ENCODE results near the gene CBL. TPM values are rescaled to one million over a fixed set of nuclear protein-coding genes. Genes with fewer than 3 reads are reported as not detected.
A peak's percentile ranks its signal among the peaks of the same experiment; 100 is the strongest.

The CBL gene
- total RNA-seq, 1 donor from 2014 or later: 31.1 TPM

GRCh38 chr11:119351232-119351631, 145.1 kb downstream of the CBL start:
- intact Hi-C loops (cut with DNase I): no loop called here

GRCh38 chr11:119352857-119353260, 146.7 kb downstream of the CBL start:
- intact Hi-C loops (cut with DNase I): no loop called here
- DNase-seq (ENCODE audit: low spot score) (no peak), ATAC-seq (no peak)

More at GRCh38 chr11:119351232-119351631, 145.1 kb downstream of the CBL start:
- no peak for DNase-seq (ENCODE audit: low spot score)
- no peak for ATAC-seq

GRCh38 chr11:119355091-119355843, 149.1 kb downstream of the CBL start:
- intact Hi-C loops (cut with DNase I): no loop called here
- no peak for ATAC-seq
- no peak for DNase-seq (ENCODE audit: low spot score)

- intact Hi-C loops (cut with DNase I): no loop called here
- ATAC-seq (peak; percentile 91), DNase-seq (ENCODE audit: low spot score) (peak; percentile 91)
Measured at GRCh38 chr11:119356349-119357031, 150.4 kb downstream of the CBL start.

GRCh38 chr11:119357074-119357473, 150.9 kb downstream of the CBL start:
- ATAC-seq (peak; percentile 14), DNase-seq (ENCODE audit: low spot score) (no peak)
- intact Hi-C loops (cut with DNase I): no loop called here

Small RNA genes lying within 50 kb of the gene (microRNA-seq; reads per million reads assigned to microRNA genes)
- not detected for gene MIR6756

Other genes with a start within 250 kb of the CBL start
- gene FOXR1, start 234.6 kb upstream of the CBL start, total RNA-seq: not detected
- 57.0 TPM for gene CENATAC, start 208.2 kb upstream of the CBL start, total RNA-seq
- gene RPS25, start 188.0 kb upstream of the CBL start, total RNA-seq: 815 TPM
- 61.9 TPM for gene TRAPPC4, start 187.6 kb upstream of the CBL start, total RNA-seq
- 14.8 TPM for gene SLC37A4, start 175.5 kb upstream of the CBL start, total RNA-seq
- gene HYOU1, start 149.1 kb upstream of the CBL start, total RNA-seq: 107 TPM
- gene VPS11, start 138.5 kb upstream of the CBL start, total RNA-seq: 37.2 TPM
- gene HMBS, start 121.5 kb upstream of the CBL start, total RNA-seq: 10.7 TPM
- 28.9 TPM for gene DPAGT1, start 104.5 kb upstream of the CBL start, total RNA-seq
- gene C2CD2L, start 99.0 kb upstream of the CBL start, total RNA-seq: 12.1 TPM
- gene HINFP, start 84.8 kb upstream of the CBL start, total RNA-seq: 30.4 TPM
- gene ABCG4, start 57.3 kb upstream of the CBL start, total RNA-seq: not detected
- 13.9 TPM for gene NLRX1, start 37.6 kb upstream of the CBL start, total RNA-seq
- 0.62 TPM for gene NHERF4, start 20.9 kb upstream of the CBL start, total RNA-seq
- 146 TPM for gene MCAM, start 110.8 kb downstream of the CBL start, total RNA-seq
- gene RNF26, start 128.2 kb downstream of the CBL start, total RNA-seq: 17.4 TPM
- gene C1QTNF5, start 134.5 kb downstream of the CBL start, total RNA-seq: 27.7 TPM
- gene MFRP, start 140.4 kb downstream of the CBL start, total RNA-seq: not detected
- 13.7 TPM for gene USP2, start 175.4 kb downstream of the CBL start, total RNA-seq
- 3.8 TPM for gene THY1, start 216.8 kb downstream of the CBL start, total RNA-seq